Measurements from ENCODE around the gene TMEM161A. TPM values are rescaled to one million over a fixed set of nuclear protein-coding genes. Genes with fewer than 3 reads are reported as not detected.

TMEM161A gene
- total RNA-seq, 1 experiment from 2014 or later = 76.0 TPM

- no TSS peak for BruUV-seq (replicated peaks)
- ChIA-PET CTCF (no interaction called here), RAD21 (ENCODE audit: low non-redundant PET in 1 of 2, low total read pairs in 2 of 2, uncharacterized antibody in 2 of 2, unreplicated experiment in 2 of 2) (no interaction called here), POLR2A (no interaction called here)
- H2AFZ ChIP-seq (ENCODE audit: low read depth, low read length, poor library complexity, severe bottlenecking) = no peak overlapping the region
- no peak for DNase-seq (ENCODE audit: low read depth, low spot score)
- H3K27ac ChIP-seq (ENCODE audit: low read depth, low read length) = no peak overlapping the region
- H3K9ac ChIP-seq (ENCODE audit: low read length) = no peak overlapping the region
- no peaks in the 10 kb centered on the region for H3K4me1 ChIP-seq (ENCODE audit: control insufficient read depth in 1 of 2, insufficient read depth in 2 of 2, low read length in 2 of 2)
- TF ChIP-seq REST (IDR thresholded peaks at IDR 0.05; ENCODE audit: low read depth) = no peak
- no peak for TF ChIP-seq TCF7L2 (IDR thresholded peaks at IDR 0.05; ENCODE audit: borderline replicate concordance, extremely low read depth, insufficient read depth, insufficient read length)
- TF ChIP-seq YY1 (IDR thresholded peaks at IDR 0.05; ENCODE audit: extremely low read depth, insufficient replicate concordance, low read depth, low read length) = no peak
- no peak for TF ChIP-seq RAD21 (IDR thresholded peaks at IDR 0.05; ENCODE audit: low read depth)
- TF ChIP-seq CTCF (IDR thresholded peaks at IDR 0.05 in 2 of 3, conservative IDR thresholded peaks at IDR 0.05 in 1 of 3; ENCODE audit: borderline replicate concordance in 1 of 3, insufficient read depth in 1 of 3, low read depth in 2 of 3, low read length in 2 of 3) = no peak
- TF ChIP-seq ELF1 (IDR thresholded peaks at IDR 0.05; ENCODE audit: borderline replicate concordance, low read depth) = no peak
- no peak for TF ChIP-seq FOSL1 (IDR thresholded peaks at IDR 0.05; ENCODE audit: low read depth)
- TF ChIP-seq EZH2phosphoT487 (IDR thresholded peaks at IDR 0.05; ENCODE audit: borderline replicate concordance) = no peak
- TF ChIP-seq ZNF274 (IDR thresholded peaks at IDR 0.05; ENCODE audit: low read depth, low read length) = no peak
- H3K9me2 ChIP-seq (ENCODE audit: insufficient read depth) = no peaks in the 10 kb centered on the region
- no peaks in the 10 kb centered on the region for H3K36me3 ChIP-seq (ENCODE audit: control insufficient read depth in 1 of 2, insufficient read depth in 2 of 2, low read length in 2 of 2)
- ATAC-seq = no peak
- H4K20me1 ChIP-seq (ENCODE audit: insufficient read depth) = no peaks in the 10 kb centered on the region
- H3K4me3 ChIP-seq (replicated peaks in 1 of 2; ENCODE audit: low read depth in 1 of 2, low read length in 2 of 2) = no peak overlapping the region
- intact Hi-C loops (cut with micrococcal nuclease) = no loop called here
- no peaks in the 10 kb centered on the region for H3K27me3 ChIP-seq (ENCODE audit: insufficient read depth, low read length)
- H3K79me2 ChIP-seq (ENCODE audit: insufficient read depth, low read length) = no peaks in the 10 kb centered on the region
- H3K9me3 ChIP-seq (ENCODE audit: control insufficient read depth in 1 of 2, insufficient read depth in 1 of 2, low read depth in 1 of 2, low read length in 2 of 2) = no peaks in the 10 kb centered on the region
- no peak overlapping the region for H3K4me2 ChIP-seq (ENCODE audit: low read length)
Observed at GRCh38 chr19:19076476-19076875, 61.8 kb downstream of the TMEM161A start.
